BLaER1 (cell line): ENCODE results near the gene LRRFIP1.

ENCODE experiments used
- H3K27ac ChIP-seq: shearing (Covaris generic); formaldehyde crosslinking; 2 replicates; pipeline ENCODE4 v1.8.1; 2022
- H3K27me3 ChIP-seq: shearing (Covaris generic); formaldehyde crosslinking; 2 replicates; pipeline ENCODE4 v1.8.1; 2022
- H3K36me3 ChIP-seq: shearing (Covaris generic); formaldehyde crosslinking; 2 replicates; pipeline ENCODE4 v1.8.1; 2022
- H3K4me1 ChIP-seq: shearing (Covaris generic); formaldehyde crosslinking; 2 replicates; pipeline ENCODE4 v1.8.1; 2022
- H3K4me2 ChIP-seq: shearing (Covaris generic); formaldehyde crosslinking; 2 replicates; pipeline ENCODE4 v1.8.1; 2022
- H3K4me3 ChIP-seq: shearing (Covaris generic); formaldehyde crosslinking; 2 replicates; pipeline ENCODE4 v1.8.1; 2022
- H3K9ac ChIP-seq: shearing (Covaris generic); formaldehyde crosslinking; 2 replicates; pipeline ENCODE4 v1.8.1; 2022
- H3K9me3 ChIP-seq: shearing (Covaris generic); formaldehyde crosslinking; 2 replicates; pipeline ENCODE4 v1.8.1; 2022
- H4K20me1 ChIP-seq: shearing (Covaris generic); formaldehyde crosslinking; 2 replicates; pipeline ENCODE4 v1.8.1; 2022
- Cebpa-rat ChIP-seq: shearing (Covaris generic); IDR thresholded peaks from 2 replicates; pipeline ENCODE4 v1.8.1; 2022

The LRRFIP1 gene

GRCh38 chr2:237726401-237726830, 99.0 kb downstream of the LRRFIP1 start:
- H3K36me3 ChIP-seq = peaks cover 76% of the 10 kb centered on the region
- H3K9ac ChIP-seq = no peak overlapping the region
- H3K4me3 ChIP-seq = no peak overlapping the region
- H4K20me1 ChIP-seq = peaks cover 100% of the 10 kb centered on the region
- H3K4me2 ChIP-seq = peak overlapping the region; percentile 18
- peaks cover 74% of the 10 kb centered on the region for H3K4me1 ChIP-seq
- H3K9me3 ChIP-seq = no peaks in the 10 kb centered on the region
- no peaks in the 10 kb centered on the region for H3K27me3 ChIP-seq
- no peak overlapping the region for H3K27ac ChIP-seq
- TF ChIP-seq Cebpa-rat = no peak

GRCh38 chr2:237727363-237727762, 100.0 kb downstream of the LRRFIP1 start:
- Histone ChIP-seq H3K9ac (no peak overlapping the region), H3K9me3 (no peaks in the 10 kb centered on the region), H3K36me3 (peaks cover 71% of the 10 kb centered on the region), H4K20me1 (peaks cover 100% of the 10 kb centered on the region), H3K27me3 (no peaks in the 10 kb centered on the region), H3K4me2 (no peak overlapping the region), H3K4me1 (peaks cover 67% of the 10 kb centered on the region), H3K4me3 (no peak overlapping the region), H3K27ac (no peak overlapping the region)
- no peak for TF ChIP-seq Cebpa-rat

- H3K9me3 ChIP-seq = no peaks in the 10 kb centered on the region
- H3K4me3 ChIP-seq = no peak overlapping the region
- no peak overlapping the region for H3K4me2 ChIP-seq
- H4K20me1 ChIP-seq = peaks cover 100% of the 10 kb centered on the region
- no peak overlapping the region for H3K9ac ChIP-seq
- no peak overlapping the region for H3K27ac ChIP-seq
- H3K36me3 ChIP-seq = peaks cover 83% of the 10 kb centered on the region
- TF ChIP-seq Cebpa-rat = no peak
- no peaks in the 10 kb centered on the region for H3K27me3 ChIP-seq
- H3K4me1 ChIP-seq = peaks cover 48% of the 10 kb centered on the region
Observed at GRCh38 chr2:237729681-237730475, 102.5 kb downstream of the LRRFIP1 start.

GRCh38 chr2:237731663-237732062, 104.3 kb downstream of the LRRFIP1 start:
- Histone ChIP-seq H3K4me2 (no peak overlapping the region), H3K27ac (no peak overlapping the region), H3K36me3 (peaks cover 86% of the 10 kb centered on the region), H3K9ac (no peak overlapping the region), H3K4me1 (peaks cover 31% of the 10 kb centered on the region), H3K27me3 (no peaks in the 10 kb centered on the region), H3K4me3 (no peak overlapping the region), H3K9me3 (no peaks in the 10 kb centered on the region), H4K20me1 (peaks cover 100% of the 10 kb centered on the region)
- TF ChIP-seq Cebpa-rat = no peak

GRCh38 chr2:237732070-237732469, 104.7 kb downstream of the LRRFIP1 start:
- no peak overlapping the region for H3K9ac ChIP-seq
- H3K27ac ChIP-seq = no peak overlapping the region
- peaks cover 26% of the 10 kb centered on the region for H3K4me1 ChIP-seq
- no peak overlapping the region for H3K4me3 ChIP-seq
- no peaks in the 10 kb centered on the region for H3K9me3 ChIP-seq
- no peaks in the 10 kb centered on the region for H3K27me3 ChIP-seq
- H3K36me3 ChIP-seq = peaks cover 87% of the 10 kb centered on the region
- H4K20me1 ChIP-seq = peaks cover 100% of the 10 kb centered on the region
- no peak for TF ChIP-seq Cebpa-rat
- H3K4me2 ChIP-seq = no peak overlapping the region

GRCh38 chr2:237732790-237733381, 105.5 kb downstream of the LRRFIP1 start:
- Histone ChIP-seq H3K4me1 (peaks cover 20% of the 10 kb centered on the region), H4K20me1 (peaks cover 100% of the 10 kb centered on the region), H3K4me3 (no peak overlapping the region), H3K36me3 (peaks cover 88% of the 10 kb centered on the region), H3K4me2 (no peak overlapping the region), H3K27ac (peak overlapping the region; percentile 29; the same call in 1 of the 2 replicates), H3K9me3 (no peaks in the 10 kb centered on the region), H3K9ac (0 out of 2 replicates have a peak overlapping the region, but pooled peaks have one; percentile 11), H3K27me3 (no peaks in the 10 kb centered on the region)
- no peak for TF ChIP-seq Cebpa-rat

- Histone ChIP-seq H3K4me2 (no peak overlapping the region), H4K20me1 (peaks cover 100% of the 10 kb centered on the region), H3K27me3 (no peaks in the 10 kb centered on the region), H3K4me3 (no peak overlapping the region), H3K9me3 (no peaks in the 10 kb centered on the region), H3K27ac (no peak overlapping the region), H3K36me3 (peaks cover 90% of the 10 kb centered on the region), H3K9ac (no peak overlapping the region), H3K4me1 (peaks cover 20% of the 10 kb centered on the region)
- TF ChIP-seq Cebpa-rat = no peak
Observed at GRCh38 chr2:237733677-237734300, 106.4 kb downstream of the LRRFIP1 start.

- Histone ChIP-seq H3K9me3 (no peaks in the 10 kb centered on the region), H3K9ac (no peak overlapping the region), H3K4me2 (no peak overlapping the region), H4K20me1 (peaks cover 100% of the 10 kb centered on the region), H3K27me3 (no peaks in the 10 kb centered on the region), H3K4me1 (peaks cover 19% of the 10 kb centered on the region), H3K27ac (no peak overlapping the region), H3K36me3 (peaks cover 90% of the 10 kb centered on the region), H3K4me3 (no peak overlapping the region)
- no peak for TF ChIP-seq Cebpa-rat
Observed at GRCh38 chr2:237734905-237735623, 107.7 kb downstream of the LRRFIP1 start.

GRCh38 chr2:237735798-237736197, 108.4 kb downstream of the LRRFIP1 start:
- H4K20me1 ChIP-seq = peaks cover 100% of the 10 kb centered on the region
- H3K36me3 ChIP-seq = peaks cover 90% of the 10 kb centered on the region
- H3K4me1 ChIP-seq = peaks cover 21% of the 10 kb centered on the region
- no peak overlapping the region for H3K4me3 ChIP-seq
- H3K27me3 ChIP-seq = no peaks in the 10 kb centered on the region
- no peak overlapping the region for H3K9ac ChIP-seq
- H3K9me3 ChIP-seq = no peaks in the 10 kb centered on the region
- H3K27ac ChIP-seq = no peak overlapping the region
- no peak overlapping the region for H3K4me2 ChIP-seq
- no peak for TF ChIP-seq Cebpa-rat

- TF ChIP-seq Cebpa-rat = no peak
- H4K20me1 ChIP-seq = peaks cover 100% of the 10 kb centered on the region
- H3K9me3 ChIP-seq = no peaks in the 10 kb centered on the region
- no peaks in the 10 kb centered on the region for H3K27me3 ChIP-seq
- no peak overlapping the region for H3K4me3 ChIP-seq
- peaks cover 97% of the 10 kb centered on the region for H3K36me3 ChIP-seq
- no peak overlapping the region for H3K27ac ChIP-seq
- H3K4me1 ChIP-seq = peaks cover 20% of the 10 kb centered on the region
- no peak overlapping the region for H3K9ac ChIP-seq
- H3K4me2 ChIP-seq = no peak overlapping the region
Observed at GRCh38 chr2:237736783-237737182, 109.4 kb downstream of the LRRFIP1 start.
